DMS 273 (cell line): ENCODE measurements around the gene MEG3.

Experiments
- DNase-seq: peaks from one replicate; lab custom pipeline; 2025; ENCODE audit not compliant: unreplicated experiment; lab: John Stamatoyannopoulos, UW

MEG3 gene

GRCh38 chr14:100893760-100894159 is 67.8 kb downstream of the MEG3 start:
- no peak for DNase-seq

GRCh38 chr14:100894416-100894815 is 68.5 kb downstream of the MEG3 start:
- DNase-seq = no peak

- no peak for DNase-seq
Observed at GRCh38 chr14:100895411-100895810, 69.5 kb downstream of the MEG3 start.

GRCh38 chr14:100896369-100897060 is 70.6 kb downstream of the MEG3 start:
- DNase-seq = no peak

- no peak for DNase-seq
Observed at GRCh38 chr14:100898465-100898864, 72.5 kb downstream of the MEG3 start.

- no peak for DNase-seq
Observed at GRCh38 chr14:100898935-100899883, 73.3 kb downstream of the MEG3 start.

- no peak for DNase-seq
Observed at GRCh38 chr14:100899884-100900771, 74.2 kb downstream of the MEG3 start.

- DNase-seq = peak; percentile 81
Observed at GRCh38 chr14:100900837-100901390, 75.0 kb downstream of the MEG3 start.

- DNase-seq = no peak
Observed at GRCh38 chr14:100901391-100902183, 75.7 kb downstream of the MEG3 start.

GRCh38 chr14:100902295-100903133 is 76.6 kb downstream of the MEG3 start:
- DNase-seq = peak; percentile 38

GRCh38 chr14:100903134-100903468 is 77.2 kb downstream of the MEG3 start:
- no peak for DNase-seq

- no peak for DNase-seq
Observed at GRCh38 chr14:100903672-100904185, 77.8 kb downstream of the MEG3 start, which contains the start of gene RTL1. RTL1 (minus strand) TSS chr14:100903722; CDS start chr14:100884788, 18,934 bp downstream.

GRCh38 chr14:100904307-100905087 is 78.6 kb downstream of the MEG3 start:
- DNase-seq = peak; percentile 48

- DNase-seq = no peak
Observed at GRCh38 chr14:100905166-100905565, 79.2 kb downstream of the MEG3 start.

GRCh38 chr14:100906420-100906819 is 80.5 kb downstream of the MEG3 start:
- DNase-seq = peak; percentile 23

- no peak for DNase-seq
Observed at GRCh38 chr14:100907240-100907639, 81.3 kb downstream of the MEG3 start.

- no peak for DNase-seq
Observed at GRCh38 chr14:100909439-100909838, 83.5 kb downstream of the MEG3 start.
